Stomach smooth muscle (tissue), 2 donors: ENCODE results near the gene TBCD.

Source experiments
- H3K27ac ChIP-seq: one replicate; pipeline ENCODE4 v1.7.0; 2013; ENCODE audit warnings: mild to moderate bottlenecking, low read length, inconsistent platforms
- H3K27me3 ChIP-seq, 2 donors: one replicate each; pipeline ENCODE4 v1.7.0; 2013; ENCODE audit warnings: low read length in 2 of 2; ENCODE audit not compliant: insufficient read depth in 2 of 2, control insufficient read depth in 1 of 2
- H3K36me3 ChIP-seq, 2 donors: one replicate each; pipeline ENCODE4 v1.7.0; 2013; ENCODE audit warnings: low read length in 2 of 2; ENCODE audit not compliant: control insufficient read depth in 2 of 2, insufficient read depth in 2 of 2
- H3K4me1 ChIP-seq: one replicate; pipeline ENCODE4 v1.7.0; 2013; ENCODE audit warnings: low read length; ENCODE audit not compliant: control insufficient read depth, insufficient read depth
- H3K4me3 ChIP-seq, 2 donors: one replicate each; pipeline ENCODE4 v1.7.0; 2013; ENCODE audit warnings: low read length in 2 of 2
- H3K9ac ChIP-seq, 2 donors: one replicate each; pipeline ENCODE4 v1.7.0; 2013; ENCODE audit warnings: low read length in 2 of 2, mild to moderate bottlenecking in 1 of 2
- H3K9me3 ChIP-seq, 2 donors: one replicate each; pipeline ENCODE4 v1.7.0; 2013; ENCODE audit warnings: low read length in 2 of 2; ENCODE audit not compliant: control insufficient read depth in 2 of 2
- donor health status: healthy.
- donor health status: Pancreatic carcinoma.

TBCD gene

GRCh38 chr17:82826211-82826610 lies 74.3 kb downstream of the TBCD start:
- Histone ChIP-seq H3K27me3 (no peaks in the 10 kb centered on the region), H3K27ac (no peak overlapping the region), H3K9me3 (no peaks in the 10 kb centered on the region), H3K4me3 (no peak overlapping the region), H3K9ac (no peak overlapping the region), H3K4me1 (peaks cover 6% of the 10 kb centered on the region), H3K36me3 (peaks cover 9 to 15% of the 10 kb centered on the region in 2 donors)

DNA sequence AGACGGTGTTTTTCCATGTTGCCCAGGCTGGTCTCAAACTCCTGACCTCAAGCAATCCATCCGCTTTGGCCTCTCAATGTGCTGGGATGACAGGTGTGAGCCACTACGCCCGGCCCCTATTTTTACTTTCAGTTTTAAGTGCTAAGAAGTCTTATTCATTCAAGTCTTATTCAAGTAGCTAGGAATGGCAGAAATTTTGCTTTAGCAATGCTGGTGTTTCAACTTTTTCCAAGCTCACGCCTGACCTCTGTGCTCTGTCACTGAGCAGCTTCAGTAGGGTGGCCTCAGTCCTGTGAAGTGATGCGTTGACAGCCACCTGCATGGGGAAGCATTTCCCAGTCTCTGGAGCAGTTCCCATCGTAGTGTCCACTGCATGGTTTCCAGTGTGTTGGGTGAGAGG lies 75.1 kb downstream of the TBCD start:
- Histone ChIP-seq H3K36me3 (peaks cover 9 to 15% of the 10 kb centered on the region in 2 donors), H3K9me3 (no peaks in the 10 kb centered on the region), H3K4me1 (peaks cover 6% of the 10 kb centered on the region), H3K27ac (no peak overlapping the region), H3K9ac (no peak overlapping the region), H3K27me3 (no peaks in the 10 kb centered on the region), H3K4me3 (no peak overlapping the region)

DNA sequence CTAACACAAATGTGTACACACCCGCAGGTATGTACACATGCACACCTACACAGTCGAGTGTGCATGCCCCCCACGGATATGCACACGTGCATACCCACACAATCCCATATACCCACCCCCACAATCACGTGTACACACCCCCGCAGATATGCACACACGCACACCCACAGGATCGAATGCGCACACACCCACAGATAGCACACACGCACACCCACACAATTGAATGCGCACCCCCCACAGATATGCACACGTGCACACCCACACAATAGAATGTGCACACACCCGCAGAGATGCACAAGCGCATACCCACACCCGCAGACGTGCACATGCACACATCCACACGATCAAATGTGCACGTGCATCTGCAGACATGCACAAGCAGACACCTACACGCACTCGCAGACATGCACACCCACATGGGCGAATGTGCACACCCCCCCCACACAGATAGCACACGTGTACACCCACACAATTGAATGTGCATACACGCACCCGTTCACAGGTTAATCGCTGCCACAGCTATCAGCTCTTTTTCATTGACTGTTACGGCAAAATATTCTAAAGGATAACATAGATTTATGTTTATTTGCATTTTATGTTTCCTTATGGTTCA lies 77.1 kb downstream of the TBCD start:
- Histone ChIP-seq H3K27ac (no peak overlapping the region), H3K4me3 (no peak overlapping the region), H3K27me3 (no peaks in the 10 kb centered on the region), H3K36me3 (peaks cover 9 to 17% of the 10 kb centered on the region in 2 donors), H3K4me1 (peaks cover 6% of the 10 kb centered on the region), H3K9me3 (no peaks in the 10 kb centered on the region), H3K9ac (no peak overlapping the region)

- H3K9me3 ChIP-seq: no peaks in the 10 kb centered on the region
- no peaks in the 10 kb centered on the region for H3K27me3 ChIP-seq
- H3K4me1 ChIP-seq: peaks cover 6% of the 10 kb centered on the region
- peaks cover 9 to 17% of the 10 kb centered on the region in 2 donors for H3K36me3 ChIP-seq
- no peak overlapping the region for H3K9ac ChIP-seq
- H3K4me3 ChIP-seq: peak overlapping the region; percentile 31 to 61
- no peak overlapping the region for H3K27ac ChIP-seq
Measured at GRCh38 chr17:82830249-82830661, 78.4 kb downstream of the TBCD start.

DNA sequence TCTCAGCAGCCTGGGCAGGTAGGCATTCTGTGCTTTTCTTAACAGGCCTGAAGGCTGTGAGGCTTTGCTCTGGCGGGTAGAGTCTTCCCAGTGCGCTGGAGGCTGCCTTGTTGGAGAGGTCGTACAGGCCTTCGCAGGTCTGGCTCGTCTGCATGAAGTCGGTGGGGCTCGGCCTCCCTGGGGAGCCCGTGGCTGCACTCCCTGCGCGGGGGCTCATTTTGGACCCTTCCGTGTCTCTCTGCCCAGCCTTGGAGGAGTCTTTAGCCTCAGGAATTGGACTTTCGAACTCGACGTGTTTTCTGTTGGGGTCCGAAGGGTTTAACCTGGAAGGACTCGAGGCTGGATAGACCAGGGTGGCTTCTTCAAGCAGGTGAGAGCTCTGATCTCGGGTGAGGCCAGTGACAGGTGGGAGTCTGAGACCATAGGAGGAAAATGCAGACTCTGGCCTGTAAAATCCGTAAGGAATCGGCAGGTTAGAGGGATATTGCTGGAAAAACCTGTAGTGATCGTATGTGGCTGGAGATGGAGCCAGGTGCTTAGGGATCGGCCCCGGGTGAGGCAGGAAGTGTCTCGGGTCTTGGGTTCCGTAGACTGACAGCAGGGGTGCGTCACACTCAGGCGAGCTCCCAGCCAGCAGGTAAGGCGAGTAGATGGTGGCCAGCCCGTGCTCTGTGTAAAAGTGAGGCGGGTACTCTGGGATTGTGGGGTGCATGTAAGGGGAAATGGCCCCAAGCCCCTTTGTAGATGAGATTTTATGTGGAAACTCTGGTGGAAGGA lies 79.4 kb downstream of the TBCD start:
- Histone ChIP-seq H3K27me3 (no peaks in the 10 kb centered on the region), H3K4me3 (peak overlapping the region in 1 of 2 donors; percentile 61), H3K27ac (no peak overlapping the region)

DNA sequence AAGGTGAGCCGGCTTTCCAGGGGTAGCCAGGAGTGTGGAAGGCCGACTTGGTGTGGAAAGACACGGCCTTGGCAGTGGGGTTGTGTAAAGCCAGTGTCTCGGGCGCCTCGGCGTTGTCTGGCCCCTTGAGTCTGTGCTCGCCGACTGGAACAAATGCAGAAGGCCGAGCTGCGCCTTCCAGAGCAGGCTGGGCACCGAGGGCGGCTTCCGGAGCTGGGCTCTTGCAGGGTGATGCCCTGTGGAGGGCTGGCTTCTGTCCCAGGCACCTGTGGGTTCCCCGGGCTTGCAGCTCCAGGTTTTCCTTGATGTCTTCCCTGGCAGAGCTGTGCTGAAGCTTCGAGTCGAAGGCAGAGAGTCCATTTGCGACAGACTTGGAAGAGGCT lies 79.9 kb downstream of the TBCD start:
- H3K27ac ChIP-seq: no peak overlapping the region
- H3K27me3 ChIP-seq: no peaks in the 10 kb centered on the region
- H3K9ac ChIP-seq: no peak overlapping the region
- H3K36me3 ChIP-seq: peaks cover 9 to 17% of the 10 kb centered on the region in 2 donors
- H3K9me3 ChIP-seq: no peaks in the 10 kb centered on the region
- peaks cover 6% of the 10 kb centered on the region for H3K4me1 ChIP-seq
- H3K4me3 ChIP-seq: no peak overlapping the region

More for the DNA sequence above, 79.4 kb downstream of the TBCD start:
- Histone ChIP-seq H3K4me1 (peaks cover 6% of the 10 kb centered on the region), H3K9ac (no peak overlapping the region), H3K36me3 (peaks cover 9 to 17% of the 10 kb centered on the region in 2 donors), H3K9me3 (no peaks in the 10 kb centered on the region)

DNA sequence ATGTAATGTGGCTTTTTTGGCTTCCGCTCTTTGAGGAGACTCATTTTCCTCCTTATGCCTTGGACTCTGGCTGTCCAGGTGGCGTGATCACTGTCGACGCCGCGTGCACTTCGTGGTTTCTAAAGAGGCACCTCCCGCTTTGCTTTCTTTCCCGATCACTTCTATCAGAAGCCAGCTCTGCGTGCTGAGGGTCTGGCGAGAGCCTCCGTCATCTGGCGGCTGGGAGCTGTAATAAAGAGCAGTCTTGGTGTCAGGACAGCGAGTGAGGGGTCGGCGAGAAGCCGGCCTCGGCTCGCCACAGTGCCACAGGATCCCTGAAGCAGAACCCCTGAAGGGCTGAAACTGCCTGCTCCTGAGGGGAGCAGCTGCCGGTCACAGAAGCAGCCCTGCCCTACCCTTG lies 80.5 kb downstream of the TBCD start:
- no peak overlapping the region for H3K4me3 ChIP-seq
- peaks cover 7 to 15% of the 10 kb centered on the region in 2 donors for H3K36me3 ChIP-seq
- no peaks in the 10 kb centered on the region for H3K27me3 ChIP-seq
- H3K27ac ChIP-seq: no peak overlapping the region
- H3K4me1 ChIP-seq: peaks cover 6% of the 10 kb centered on the region
- no peak overlapping the region for H3K9ac ChIP-seq
- H3K9me3 ChIP-seq: no peaks in the 10 kb centered on the region

- no peaks in the 10 kb centered on the region for H3K9me3 ChIP-seq
- H3K36me3 ChIP-seq: peaks cover 6 to 10% of the 10 kb centered on the region in 2 donors
- no peak overlapping the region for H3K9ac ChIP-seq
Measured at GRCh38 chr17:82832881-82833475, 81.1 kb downstream of the TBCD start.

GRCh38 chr17:82835122-82835521 lies 83.3 kb downstream of the TBCD start:
- Histone ChIP-seq H3K9ac (no peak overlapping the region), H3K9me3 (no peaks in the 10 kb centered on the region), H3K4me1 (peaks cover 3% of the 10 kb centered on the region), H3K4me3 (no peak overlapping the region), H3K27ac (no peak overlapping the region), H3K36me3 (peaks cover 0 to 3% of the 10 kb centered on the region in 2 donors), H3K27me3 (no peaks in the 10 kb centered on the region)

More at GRCh38 chr17:82832881-82833475, 81.1 kb downstream of the TBCD start:
- no peak overlapping the region for H3K4me3 ChIP-seq
- no peaks in the 10 kb centered on the region for H3K27me3 ChIP-seq
- H3K4me1 ChIP-seq: peaks cover 6% of the 10 kb centered on the region
- no peak overlapping the region for H3K27ac ChIP-seq

DNA sequence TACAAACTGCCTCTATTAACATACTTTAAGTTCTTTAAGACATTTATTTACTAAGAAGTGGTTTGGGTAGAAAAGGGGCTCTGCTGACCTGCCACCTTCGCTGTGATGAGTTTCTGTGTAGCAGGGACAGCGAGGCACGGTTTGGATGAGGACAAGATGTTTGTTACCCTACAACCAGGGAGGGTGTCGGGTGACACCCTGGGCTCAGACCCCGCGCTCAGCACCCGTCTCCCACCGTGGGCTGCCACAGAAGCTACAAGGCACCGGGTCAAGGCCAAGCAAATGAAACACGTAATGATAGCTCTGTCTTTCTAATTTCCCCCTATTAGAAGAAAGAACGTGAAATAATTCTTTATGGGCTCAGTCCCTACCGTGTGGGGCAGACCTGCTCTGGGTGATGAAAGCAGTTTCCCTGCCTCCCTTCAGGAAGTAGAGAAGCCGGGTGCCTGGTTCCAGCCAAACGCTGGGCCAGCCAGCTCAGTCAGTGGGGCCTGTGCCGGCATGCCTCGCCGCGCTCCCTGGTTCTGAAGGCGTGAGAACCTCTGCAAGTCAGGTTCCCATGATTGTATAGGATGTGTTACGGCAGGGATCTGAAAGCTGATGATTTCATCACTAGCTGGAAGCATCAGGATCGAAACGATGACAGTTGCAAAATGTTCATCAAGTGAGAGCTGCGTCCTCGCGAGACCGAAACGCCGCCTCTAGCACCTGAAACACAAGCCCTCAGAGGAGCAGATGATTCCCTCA lies 84.1 kb downstream of the TBCD start:
- Histone ChIP-seq H3K9me3 (no peaks in the 10 kb centered on the region), H3K4me1 (no peaks in the 10 kb centered on the region), H3K4me3 (no peak overlapping the region), H3K27me3 (no peaks in the 10 kb centered on the region), H3K36me3 (peaks cover 0 to 3% of the 10 kb centered on the region in 2 donors), H3K9ac (no peak overlapping the region), H3K27ac (no peak overlapping the region)
